K562 (cell line): Measurements from ENCODE around the gene PCBP3. TPM values are rescaled to one million over a fixed set of nuclear protein-coding genes. Genes with fewer than 3 reads are reported as not detected.
A peak's percentile ranks its signal among the peaks of the same experiment; 100 is the strongest.

Experiments
- ATAC-seq: fragments of 200-7000 bp; cut with Tn5 transposase; 3 replicates; pipeline ENCODE4 v1.9.1; 2020; ENCODE audit warnings: moderate library complexity
- BruUV-seq: library from RNA; stranded (reverse); fragments of 400-500 nt; replicated peaks from 2 replicates; lab custom pipeline; 2021; lab: Mats Ljungman, UMichigan
- CTCF ChIA-PET: fragments of 300-600 bp; formaldehyde crosslinking; extraction: SDS; loops from one replicate; lab custom pipeline; 2021; ENCODE audit warnings: low intra/inter-chr PET ratio; lab: Yijun Ruan, JAX
- POLR2A ChIA-PET: fragments of 300-600, 350-650 bp; sonication (Branson Sonifier 250); formaldehyde crosslinking; extraction: SDS; loops from one replicate; lab custom pipeline; 2021; ENCODE audit warnings: antibody characterized with exemption, inconsistent platforms; lab: Yijun Ruan, JAX
- DNase-seq, 4 experiments: peaks; one replicate each; pipeline versions ENCODE4 v3.0.0 to v3.0.0-alpha.2; 2011 to 2018; ENCODE audit warnings: low spot score in 3 of 4, mixed read lengths in 3 of 4; ENCODE audit errors: extremely low read depth in 1 of 4
- FAIRE-seq: peaks from 2 replicates; lab custom pipeline; 2011; peaks lifted over from hg19 to GRCh38; lab: Jason Lieb, UNC
- H2AFZ ChIP-seq: 2 replicates; pipeline ENCODE4 v1.6.0; 2011; ENCODE audit warnings: low read depth, low read length, control low read depth, inconsistent platforms
- H3K27ac ChIP-seq: fragments of 200-600 bp; 3 replicates; pipeline ENCODE4 v1.8.0; 2011; ENCODE audit warnings: low read depth, mild to moderate bottlenecking, control low read depth, inconsistent platforms, low read length, moderate library complexity, mixed read lengths; ENCODE audit errors: extremely low read depth
- H3K27me3 ChIP-seq, 2 experiments: fragments of 300-600 bp in 1 of 2; 2 replicates in 1 of 2; 3 replicates in 1 of 2; pipeline versions ENCODE4 v1.6.0 to v1.8.0; 2011; ENCODE audit warnings: inconsistent platforms in 2 of 2, low read length in 2 of 2, mild to moderate bottlenecking in 1 of 2, mixed read lengths in 1 of 2, moderate library complexity in 1 of 2; ENCODE audit not compliant: control insufficient read depth in 2 of 2, insufficient read depth in 2 of 2
- H3K36me3 ChIP-seq: fragments of 300-600 bp; 3 replicates; pipeline ENCODE4 v1.8.0; 2011; ENCODE audit warnings: mild to moderate bottlenecking, low read length, inconsistent platforms; ENCODE audit not compliant: control insufficient read depth, insufficient read depth
- H3K4me1 ChIP-seq, 2 experiments: fragments of 200-600 bp in 1 of 2; replicated peaks in 1 of 2; 2 replicates in 1 of 2; 3 replicates in 1 of 2; pipeline versions ENCODE4 v1.5.1 to v1.8.0; 2011; ENCODE audit warnings: inconsistent platforms in 2 of 2, low read length in 2 of 2, mild to moderate bottlenecking in 1 of 2, mixed read lengths in 1 of 2, moderate library complexity in 1 of 2; ENCODE audit not compliant: control insufficient read depth in 2 of 2, insufficient read depth in 2 of 2
- H3K4me2 ChIP-seq: 2 replicates; pipeline ENCODE4 v1.6.1; 2011; ENCODE audit warnings: low read length, control low read depth, inconsistent platforms, mixed read lengths; ENCODE audit not compliant: insufficient read depth
- H3K4me3 ChIP-seq: fragments of 200-600 bp; sonication (generic), shearing (Covaris generic); 2 replicates; pipeline ENCODE4 v1.5.1; 2016; ENCODE audit warnings: control low read depth, inconsistent platforms
- H3K79me2 ChIP-seq: fragments of 200-600 bp; 3 replicates; pipeline ENCODE4 v1.8.0; 2011; ENCODE audit warnings: low read length, inconsistent platforms; ENCODE audit not compliant: control insufficient read depth, insufficient read depth
- H3K9ac ChIP-seq, 2 experiments: 2 replicates each; pipeline versions ENCODE4 v1.6.0 to v1.6.1; 2011; ENCODE audit warnings: low read depth in 2 of 2, low read length in 2 of 2, control low read depth in 1 of 2, inconsistent platforms in 1 of 2, mild to moderate bottlenecking in 1 of 2, mixed read lengths in 1 of 2; ENCODE audit not compliant: insufficient read depth in 1 of 2
- H3K9me1 ChIP-seq: one replicate; pipeline ENCODE4 v1.6.0; 2011; ENCODE audit warnings: inconsistent platforms, mild to moderate bottlenecking, low read length, moderate library complexity; ENCODE audit not compliant: control insufficient read depth, insufficient read depth
- H3K9me3 ChIP-seq: replicated peaks from 2 replicates; pipeline ENCODE4 v1.5.1; 2011; ENCODE audit warnings: low read depth, low read length, inconsistent platforms; ENCODE audit not compliant: control insufficient read depth, insufficient read depth
- H4K20me1 ChIP-seq: replicated peaks from 2 replicates; pipeline ENCODE4 v1.6.1; 2011; ENCODE audit warnings: low read length, inconsistent platforms, mixed read lengths; ENCODE audit not compliant: control insufficient read depth, insufficient read depth
- SMAD1 ChIP-seq: fragments of 150-350 bp; IDR thresholded peaks from 2 replicates; pipeline ENCODE4 v1.6.1; 2014; ENCODE audit warnings: low read length, low read depth; ENCODE audit not compliant: partially characterized antibody
- TSC22D4 ChIP-seq: fragments of 450-650 bp; IDR thresholded peaks from 2 replicates; pipeline ENCODE4 v1.6.1; 2016; ENCODE audit warnings: missing genetic modification characterization, missing biosample characterization, control low read depth
- WGBS: fragments of 100-300 bp; shearing (Covaris generic); methylation state at CpG from one replicate; pipeline ENCODE4 v1.1.6; 2016; ENCODE audit warnings: low coverage, mixed read lengths; ENCODE audit not compliant: insufficient coverage; ENCODE audit errors: missing lambda C conversion rate; 5-methylcytosine and 5-hydroxymethylcytosine counted together
- in situ Hi-C: fragments of 300-500 bp; cut with MboI; formaldehyde crosslinking; loops from 4 replicates; pipeline ENCODE4 v1.15.0; 2018; ENCODE audit warnings: inconsistent platforms, mixed read lengths
- intact Hi-C: fragments of 100-400 bp; cut with micrococcal nuclease; formaldehyde crosslinking; loops from 2 replicates; pipeline ENCODE4 v1.14.2; 2022
- polyA plus RNA-seq, 8 experiments: library from polyadenylated mRNA; depleted of rRNA in 4 of 8; stranded (reverse) in 5 of 8; unstranded in 3 of 8; fragments of >200 nt; fragmentation: Nextera tagmentation in 2 of 8; fragmentation: Illumina TruSeq in 1 of 8; extraction: Ambion mirVana in 2 of 8; extraction: Trizol in 1 of 8; gene quantifications; 2 replicates each; pipeline versions ENCODE4 v1.2.1 to v1.2.3, GENCODE V29; 2011 to 2014; ENCODE audit warnings: inconsistent platforms in 1 of 8, missing spikeins in 1 of 8
- total RNA-seq, 7 experiments: library from RNA; depleted of rRNA in 6 of 7; stranded (reverse); fragments of >200 nt in 6 of 7; fragmentation: Illumina TruSeq in 2 of 7; extraction: Trizol in 2 of 7; gene quantifications; 2 replicates each; pipeline versions ENCODE4 v1.2.1 to v1.2.3, GENCODE V29; 2011 to 2021; ENCODE audit warnings: low replicate concordance in 1 of 7
- TF ChIP-seq, protein P1 (sequence below), 2 experiments: fragments of 450-650 bp; IDR thresholded peaks; 2 replicates each; pipeline ENCODE4 v1.6.1; 2016

The PCBP3 gene
- total and polyA plus RNA-seq, 9 of the 15 experiments (the other 6 are each of a cell fraction or from before 2014, with no cell fraction given): 0.18 TPM; not detected in 8

DNA sequence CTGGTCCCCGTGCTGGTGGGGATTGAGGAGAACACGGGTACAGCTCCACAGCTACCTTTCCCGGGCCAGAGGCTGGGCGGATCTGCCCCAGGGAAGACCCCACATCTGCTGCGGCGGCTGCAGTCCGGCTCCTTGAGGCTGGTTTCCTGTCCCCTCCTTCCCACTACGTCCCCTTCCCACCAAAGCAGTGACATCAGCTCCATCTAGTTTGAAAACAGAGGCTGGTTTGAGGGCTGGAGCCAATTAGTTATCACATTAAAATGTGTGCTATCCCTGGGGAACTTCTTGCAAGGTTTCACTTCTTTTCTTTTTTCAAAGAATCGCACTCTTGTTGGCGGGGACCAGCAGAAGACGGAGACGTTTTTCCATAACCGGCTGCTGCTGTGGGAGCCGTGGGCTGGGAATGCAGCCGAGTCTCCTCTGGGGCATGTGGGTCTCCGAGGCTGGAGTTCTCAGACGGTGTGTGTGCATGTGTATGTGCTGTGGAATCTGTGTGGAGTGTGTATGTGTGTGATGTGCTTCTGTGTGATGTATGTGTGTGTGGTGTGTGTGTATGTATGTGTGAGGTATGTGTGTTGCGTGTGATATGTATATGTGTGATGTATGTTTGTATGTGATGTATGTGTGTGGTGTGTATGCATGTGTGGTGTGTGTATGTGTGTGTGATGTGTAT, 8.9 kb upstream of the PCBP3 start:
- no peak overlapping the region for H3K9ac ChIP-seq
- H3K4me2 ChIP-seq: no peak overlapping the region
- no peak overlapping the region for H2AFZ ChIP-seq
- no peaks in the 10 kb centered on the region for H3K36me3 ChIP-seq
- H3K27me3 ChIP-seq: peaks cover 25 to 49% of the 10 kb centered on the region in 2 experiments; a peak in 4 of 5 replicates
- H3K79me2 ChIP-seq: no peaks in the 10 kb centered on the region
- H3K9me3 ChIP-seq: peaks cover 11% of the 10 kb centered on the region; the same call in 1 of the 2 replicates
- ATAC-seq: no peak
- POLR2A ChIA-PET: no interaction called here
- peaks cover 0 to 4% of the 10 kb centered on the region in 2 experiments; a peak in 1 of 5 replicates for H3K4me1 ChIP-seq
- intact Hi-C loops: no loop called here
- in situ Hi-C loops: no loop called here
- FAIRE-seq: peak; percentile 75
- DNase-seq: no peak
- H3K9me1 ChIP-seq: no peaks in the 10 kb centered on the region
- 26% methylated on average over 18 of the region's 18 CpGs for WGBS
- CTCF ChIA-PET: no interaction called here
- no TSS peak for BruUV-seq
- TF ChIP-seq TSC22D4 (tag) (0 out of 2 replicates have a peak, but pooled peaks have one; percentile 45), SMAD1 (no peak)
- TF ChIP-seq, protein P1, sequence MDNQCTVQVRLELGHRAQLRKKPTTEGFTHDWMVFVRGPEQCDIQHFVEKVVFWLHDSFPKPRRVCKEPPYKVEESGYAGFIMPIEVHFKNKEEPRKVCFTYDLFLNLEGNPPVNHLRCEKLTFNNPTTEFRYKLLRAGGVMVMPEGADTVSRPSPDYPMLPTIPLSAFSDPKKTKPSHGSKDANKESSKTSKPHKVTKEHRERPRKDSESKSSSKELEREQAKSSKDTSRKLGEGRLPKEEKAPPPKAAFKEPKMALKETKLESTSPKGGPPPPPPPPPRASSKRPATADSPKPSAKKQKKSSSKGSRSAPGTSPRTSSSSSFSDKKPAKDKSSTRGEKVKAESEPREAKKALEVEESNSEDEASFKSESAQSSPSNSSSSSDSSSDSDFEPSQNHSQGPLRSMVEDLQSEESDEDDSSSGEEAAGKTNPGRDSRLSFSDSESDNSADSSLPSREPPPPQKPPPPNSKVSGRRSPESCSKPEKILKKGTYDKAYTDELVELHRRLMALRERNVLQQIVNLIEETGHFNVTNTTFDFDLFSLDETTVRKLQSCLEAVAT (IDR thresholded peaks at IDR 0.05): 0 out of 4 replicates have a peak, but pooled peaks of 1 of the 2 experiments have one; percentile 9
- no peak overlapping the region for H3K27ac ChIP-seq
- H4K20me1 ChIP-seq: no peaks in the 10 kb centered on the region; the same call in 1 of the 2 replicates
- no peak overlapping the region for H3K4me3 ChIP-seq
